Nephron (organoid): ENCODE data around the gene ERMN.

Source experiments
- H3K27ac Mint-ChIP-seq, 3 experiments: 2 replicates each; pipeline ENCODE4 v1.8.0; 2020; ENCODE audit warnings: mixed read lengths in 3 of 3, mild to moderate bottlenecking in 2 of 3, moderate library complexity in 1 of 3
- H3K27me3 Mint-ChIP-seq: 2 replicates; pipeline ENCODE4 v1.8.0; 2021; ENCODE audit warnings: low read depth, mild to moderate bottlenecking, moderate library complexity, mixed read lengths
- H3K36me3 Mint-ChIP-seq: 2 replicates; pipeline ENCODE4 v1.8.0; 2020; ENCODE audit warnings: low read depth, mixed read lengths
- H3K4me1 Mint-ChIP-seq: 2 replicates; pipeline ENCODE4 v1.8.0; 2020; ENCODE audit warnings: mixed read lengths
- H3K4me3 Mint-ChIP-seq, 3 experiments: 2 replicates each; pipeline ENCODE4 v1.8.0; 2020; ENCODE audit warnings: mild to moderate bottlenecking in 3 of 3, mixed read lengths in 3 of 3, moderate library complexity in 2 of 3
- H3K9me3 Mint-ChIP-seq: 2 replicates; pipeline ENCODE4 v1.8.0; 2020; ENCODE audit warnings: mixed read lengths
- CTCF ChIP-seq, 3 experiments: fragments of 200-600 bp; sonication (generic); IDR thresholded peaks; one replicate each; pipeline ENCODE4 v1.5.0; 2021; ENCODE audit warnings: antibody characterized with exemption in 3 of 3; ENCODE audit not compliant: unreplicated experiment in 3 of 3

Gene ERMN

GRCh38 chr2:157301307-157301706, 24.3 kb downstream of the ERMN start:
- TF ChIP-seq CTCF (IDR thresholded peaks at IDR 0.05; ENCODE audit: unreplicated experiment in 3 of 3): no peak
- H3K36me3 Mint-ChIP-seq: no peaks in the 10 kb centered on the region
- no peak overlapping the region for H3K4me3 Mint-ChIP-seq
- H3K9me3 Mint-ChIP-seq: no peaks in the 10 kb centered on the region
- peaks cover 12% of the 10 kb centered on the region for H3K27me3 Mint-ChIP-seq
- H3K27ac Mint-ChIP-seq: no peak overlapping the region
- H3K4me1 Mint-ChIP-seq: peaks cover 5% of the 10 kb centered on the region

GRCh38 chr2:157296958-157297357, 28.7 kb downstream of the ERMN start:
- H3K4me3 Mint-ChIP-seq: no peak overlapping the region
- H3K27ac Mint-ChIP-seq: no peak overlapping the region
- no peaks in the 10 kb centered on the region for H3K4me1 Mint-ChIP-seq
- peaks cover 13% of the 10 kb centered on the region for H3K27me3 Mint-ChIP-seq
- TF ChIP-seq CTCF (IDR thresholded peaks at IDR 0.05; ENCODE audit: unreplicated experiment in 3 of 3): no peak
- no peaks in the 10 kb centered on the region for H3K36me3 Mint-ChIP-seq
- H3K9me3 Mint-ChIP-seq: no peaks in the 10 kb centered on the region

DNA sequence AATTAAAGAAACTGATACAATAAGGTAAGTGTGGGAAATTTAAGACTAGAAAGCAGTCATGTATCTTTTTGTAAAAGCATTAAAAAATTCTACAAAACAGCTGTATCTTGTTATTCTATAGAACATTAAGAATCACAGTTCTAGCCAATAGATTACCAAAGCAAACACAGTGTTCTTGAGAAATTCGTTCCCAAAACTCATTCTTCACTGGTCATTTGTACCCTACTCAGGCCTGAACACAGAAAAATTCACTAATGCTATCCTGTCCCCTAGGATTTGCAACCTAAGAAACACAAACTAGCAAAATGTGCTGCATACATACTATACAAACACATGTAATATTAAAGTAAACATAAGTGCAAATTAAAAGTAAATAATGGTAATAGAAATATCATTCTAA, 29.1 kb downstream of the ERMN start:
- H3K27ac Mint-ChIP-seq: no peak overlapping the region
- peaks cover 13% of the 10 kb centered on the region for H3K27me3 Mint-ChIP-seq
- no peaks in the 10 kb centered on the region for H3K9me3 Mint-ChIP-seq
- no peak for TF ChIP-seq CTCF (IDR thresholded peaks at IDR 0.05; ENCODE audit: unreplicated experiment in 3 of 3)
- H3K4me1 Mint-ChIP-seq: no peaks in the 10 kb centered on the region
- H3K36me3 Mint-ChIP-seq: no peaks in the 10 kb centered on the region
- no peak overlapping the region for H3K4me3 Mint-ChIP-seq

- no peaks in the 10 kb centered on the region for H3K36me3 Mint-ChIP-seq
- H3K9me3 Mint-ChIP-seq: no peaks in the 10 kb centered on the region
- H3K27me3 Mint-ChIP-seq: peaks cover 5% of the 10 kb centered on the region
- H3K4me1 Mint-ChIP-seq: no peaks in the 10 kb centered on the region
- no peak overlapping the region for H3K27ac Mint-ChIP-seq
- TF ChIP-seq CTCF (IDR thresholded peaks at IDR 0.05; ENCODE audit: unreplicated experiment in 3 of 3): no peak
- no peak overlapping the region for H3K4me3 Mint-ChIP-seq
Observed at GRCh38 chr2:157292853-157293252, 32.8 kb downstream of the ERMN start.

GRCh38 chr2:157291018-157291417, 34.6 kb downstream of the ERMN start:
- H3K9me3 Mint-ChIP-seq: no peaks in the 10 kb centered on the region
- no peak overlapping the region for H3K4me3 Mint-ChIP-seq
- TF ChIP-seq CTCF (IDR thresholded peaks at IDR 0.05; ENCODE audit: unreplicated experiment in 3 of 3): no peak
- H3K27ac Mint-ChIP-seq: peak overlapping the region in 1 of 3 experiments; percentile 53
- H3K4me1 Mint-ChIP-seq: no peaks in the 10 kb centered on the region
- no peaks in the 10 kb centered on the region for H3K36me3 Mint-ChIP-seq
- peaks cover 5% of the 10 kb centered on the region for H3K27me3 Mint-ChIP-seq

- H3K4me3 Mint-ChIP-seq: no peak overlapping the region
Observed at GRCh38 chr2:157290525-157290924, 35.1 kb downstream of the ERMN start.

More at GRCh38 chr2:157290525-157290924, 35.1 kb downstream of the ERMN start:
- Mint-ChIP-seq H3K27me3 (peaks cover 5% of the 10 kb centered on the region), H3K4me1 (no peaks in the 10 kb centered on the region), H3K9me3 (no peaks in the 10 kb centered on the region), H3K36me3 (no peaks in the 10 kb centered on the region), H3K27ac (peak overlapping the region in 1 of 3 experiments; percentile 53)
- no peak for TF ChIP-seq CTCF (IDR thresholded peaks at IDR 0.05; ENCODE audit: unreplicated experiment in 3 of 3)
